Karpas-422 (cell line): Measurements from ENCODE around the gene RASGEF1B. TPM values are rescaled to one million over a fixed set of nuclear protein-coding genes. Genes with fewer than 3 reads are reported as not detected.

Experiments used
- DNase-seq: peaks from one replicate; pipeline ENCODE4 v3.0.0-alpha.2; 2015
- H2AFZ ChIP-seq: fragments of 200-600 bp; sonication (generic); 2 replicates; pipeline ENCODE4 v1.6.1; 2014; ENCODE audit warnings: antibody characterized with exemption, low read length, mixed read lengths
- H3K27ac ChIP-seq: fragments of 200-600 bp; sonication (generic); 2 replicates; pipeline ENCODE4 v1.5.1; 2014; ENCODE audit warnings: mild to moderate bottlenecking, low read length, moderate library complexity
- H3K27me3 ChIP-seq: fragments of 200-600 bp; sonication (generic); 2 replicates; pipeline ENCODE4 v1.6.1; 2014; ENCODE audit warnings: low read length, mixed read lengths
- H3K36me3 ChIP-seq: fragments of 200-600 bp; sonication (generic); 2 replicates; pipeline ENCODE4 v1.6.1; 2014; ENCODE audit warnings: low read length, mixed read lengths; ENCODE audit not compliant: insufficient read depth
- H3K4me1 ChIP-seq: fragments of 200-600 bp; sonication (generic); 2 replicates; pipeline ENCODE4 v1.6.1; 2014; ENCODE audit warnings: mild to moderate bottlenecking, low read length, mixed read lengths
- H3K4me2 ChIP-seq: fragments of 200-600 bp; sonication (generic); 2 replicates; pipeline ENCODE4 v1.6.1; 2014; ENCODE audit warnings: low read length, low read depth, mild to moderate bottlenecking; ENCODE audit not compliant: poor library complexity, severe bottlenecking
- H3K4me3 ChIP-seq: fragments of 200-600 bp; sonication (generic); 2 replicates; pipeline ENCODE4 v1.5.1; 2014; ENCODE audit warnings: mild to moderate bottlenecking, antibody characterized with exemption, low read length, mixed read lengths
- H3K79me2 ChIP-seq: fragments of 200-600 bp; sonication (generic); 2 replicates; pipeline ENCODE4 v1.6.1; 2014; ENCODE audit warnings: mild to moderate bottlenecking, low read length, mixed read lengths
- H3K9ac ChIP-seq: fragments of 200-600 bp; sonication (generic); 2 replicates; pipeline ENCODE4 v1.6.0; 2014; ENCODE audit warnings: low read length
- H3K9me2 ChIP-seq: fragments of 200-600 bp; sonication (generic), shearing (Covaris generic); replicated peaks from 2 replicates; pipeline ENCODE4 v1.6.0; 2014; ENCODE audit warnings: mild to moderate bottlenecking, low read length, moderate library complexity; ENCODE audit not compliant: insufficient read depth
- H3K9me3 ChIP-seq: fragments of 300-700, 200-600 bp; sonication (generic); 2 replicates; pipeline ENCODE4 v1.6.1; 2014; ENCODE audit warnings: low read length, mixed read lengths
- H4K20me1 ChIP-seq: fragments of 200-600 bp; sonication (generic); 2 replicates; pipeline ENCODE4 v1.6.1; 2014; ENCODE audit warnings: mild to moderate bottlenecking, antibody characterized with exemption, low read length, low read depth; ENCODE audit not compliant: insufficient read depth
- total RNA-seq: library from RNA; depleted of rRNA; stranded (reverse); fragments of >200 nt; shearing (Covaris generic); gene quantifications from 2 replicates; pipeline ENCODE4 v1.2.3, GENCODE V29; 2014; ENCODE audit warnings: low replicate concordance; rRNA removed

Gene RASGEF1B
- 1.2 and 1.6 TPM in 2 replicates for total RNA-seq

GRCh38 chr4:81471588-81472280 lies at the start of gene RASGEF1B:
TSS of gene RASGEF1B (minus strand) at chr4:81471907. CDS start at chr4:81459508, 12,399 bp downstream.
- H3K4me2 ChIP-seq: peak within 1 kb of the TSS; percentile 89

DNA sequence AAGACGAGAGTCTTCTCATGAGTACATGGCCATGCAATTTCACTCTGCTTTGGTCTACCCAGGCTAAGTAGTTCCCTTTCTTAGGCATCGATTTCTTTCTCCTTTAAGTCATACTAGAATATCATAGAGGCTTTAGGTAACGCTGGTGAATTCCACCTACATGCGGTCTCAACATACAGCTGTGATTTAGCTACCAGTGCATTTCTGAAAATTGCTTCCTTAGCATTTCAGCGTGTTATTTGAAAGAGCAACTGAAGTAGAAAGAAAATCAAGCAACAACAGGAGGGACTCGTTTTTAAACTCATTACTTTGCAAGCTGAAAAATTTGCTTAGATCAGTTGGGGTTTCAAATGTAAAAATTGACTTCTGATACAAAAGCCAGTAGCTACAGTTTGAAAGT lies 48.1 kb upstream of the RASGEF1B start:
- Histone ChIP-seq H3K4me2 (no peak overlapping the region), H3K9ac (no peak overlapping the region), H4K20me1 (no peaks in the 10 kb centered on the region), H2AFZ (no peak overlapping the region), H3K4me1 (no peaks in the 10 kb centered on the region), H3K9me3 (no peaks in the 10 kb centered on the region), H3K79me2 (no peaks in the 10 kb centered on the region), H3K27me3 (no peaks in the 10 kb centered on the region), H3K4me3 (no peak overlapping the region), H3K27ac (no peak overlapping the region), H3K36me3 (no peaks in the 10 kb centered on the region), H3K9me2 (no peaks in the 10 kb centered on the region)
- no peak for DNase-seq

More at GRCh38 chr4:81471588-81472280, at the start of gene RASGEF1B:
- Histone ChIP-seq H2AFZ (peak within 1 kb of the TSS; percentile 71), H3K9ac (peak within 1 kb of the TSS; percentile 63), H3K9me2 (no peaks in the 10 kb centered on the region), H3K4me1 (peaks cover 27% of the 10 kb centered on the region), H3K27me3 (no peaks in the 10 kb centered on the region), H3K9me3 (no peaks in the 10 kb centered on the region), H3K4me3 (peak within 1 kb of the TSS; percentile 72), H3K36me3 (no peaks in the 10 kb centered on the region), H3K27ac (peak within 1 kb of the TSS; percentile 73), H3K79me2 (no peaks in the 10 kb centered on the region), H4K20me1 (no peaks in the 10 kb centered on the region)
- peak; percentile 88 for DNase-seq

- Histone ChIP-seq H3K9me2 (no peaks in the 10 kb centered on the region), H4K20me1 (no peaks in the 10 kb centered on the region), H3K27me3 (no peaks in the 10 kb centered on the region), H3K27ac (no peak overlapping the region), H3K36me3 (no peaks in the 10 kb centered on the region), H3K9me3 (no peaks in the 10 kb centered on the region), H3K4me1 (no peaks in the 10 kb centered on the region), H3K4me3 (no peak overlapping the region), H3K4me2 (no peak overlapping the region), H3K79me2 (no peaks in the 10 kb centered on the region), H3K9ac (no peak overlapping the region), H2AFZ (no peak overlapping the region)
- no peak for DNase-seq
Observed at GRCh38 chr4:81519427-81519773, 47.7 kb upstream of the RASGEF1B start.

DNA sequence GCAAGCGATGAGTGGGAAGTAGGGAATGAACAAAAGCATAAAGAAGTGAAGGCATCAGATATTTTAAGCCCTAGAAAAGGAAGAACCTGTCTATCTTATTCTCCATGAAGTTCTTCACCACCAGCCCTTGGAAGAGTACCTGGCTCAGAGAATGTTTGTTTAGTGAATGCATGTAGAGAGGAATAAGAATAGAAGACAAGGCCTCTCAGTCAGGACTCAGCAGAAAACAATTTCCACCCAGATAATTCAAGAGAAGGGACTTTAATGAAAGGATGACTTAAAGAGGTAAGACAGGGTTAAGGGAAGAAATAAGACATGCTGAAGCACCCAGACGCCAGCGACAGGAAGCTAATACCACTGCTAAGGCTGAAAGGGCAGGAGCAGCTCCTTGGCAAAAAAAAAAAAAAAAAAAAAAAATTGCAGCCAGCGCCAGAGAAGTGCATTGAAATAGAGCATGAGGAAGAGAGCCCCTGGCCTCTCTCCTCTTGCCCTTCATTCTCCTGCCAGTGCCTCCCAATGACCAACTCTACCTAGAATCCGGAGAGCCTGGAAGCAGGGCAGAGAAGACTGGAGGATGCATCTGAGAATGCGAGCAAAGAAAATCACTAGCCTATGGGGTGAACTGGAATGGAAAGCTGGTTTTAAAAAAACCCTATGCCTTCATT lies 47.2 kb upstream of the RASGEF1B start:
- Histone ChIP-seq H3K4me3 (no peak overlapping the region), H3K9me3 (no peaks in the 10 kb centered on the region), H3K4me1 (no peaks in the 10 kb centered on the region), H3K36me3 (no peaks in the 10 kb centered on the region), H3K9me2 (no peaks in the 10 kb centered on the region), H3K9ac (no peak overlapping the region), H4K20me1 (no peaks in the 10 kb centered on the region), H3K27me3 (no peaks in the 10 kb centered on the region), H3K27ac (no peak overlapping the region), H3K4me2 (no peak overlapping the region), H2AFZ (no peak overlapping the region), H3K79me2 (no peaks in the 10 kb centered on the region)
- DNase-seq: no peak

GRCh38 chr4:81516241-81516640 lies 44.5 kb upstream of the RASGEF1B start:
- no peak overlapping the region for H2AFZ ChIP-seq
- H3K4me3 ChIP-seq: no peak overlapping the region
- no peaks in the 10 kb centered on the region for H3K27me3 ChIP-seq
- no peaks in the 10 kb centered on the region for H3K9me2 ChIP-seq
- H3K36me3 ChIP-seq: no peaks in the 10 kb centered on the region
- no peak for DNase-seq
- no peaks in the 10 kb centered on the region for H3K79me2 ChIP-seq
- H3K4me1 ChIP-seq: no peaks in the 10 kb centered on the region
- H3K27ac ChIP-seq: no peak overlapping the region
- H4K20me1 ChIP-seq: no peaks in the 10 kb centered on the region
- H3K9ac ChIP-seq: no peak overlapping the region
- H3K9me3 ChIP-seq: no peaks in the 10 kb centered on the region
- no peak overlapping the region for H3K4me2 ChIP-seq

GRCh38 chr4:81512757-81513501 lies 41.2 kb upstream of the RASGEF1B start:
- no peaks in the 10 kb centered on the region for H3K36me3 ChIP-seq
- no peak overlapping the region for H3K9ac ChIP-seq
- no peaks in the 10 kb centered on the region for H3K9me2 ChIP-seq
- no peak overlapping the region for H3K4me3 ChIP-seq
- no peak for DNase-seq
- H3K27ac ChIP-seq: no peak overlapping the region
- no peaks in the 10 kb centered on the region for H3K4me1 ChIP-seq
- H3K9me3 ChIP-seq: no peaks in the 10 kb centered on the region
- no peak overlapping the region for H2AFZ ChIP-seq
- no peak overlapping the region for H3K4me2 ChIP-seq
- H3K27me3 ChIP-seq: no peaks in the 10 kb centered on the region
- no peaks in the 10 kb centered on the region for H4K20me1 ChIP-seq
- no peaks in the 10 kb centered on the region for H3K79me2 ChIP-seq

GRCh38 chr4:81512001-81512756 lies 40.5 kb upstream of the RASGEF1B start:
- DNase-seq: no peak
- Histone ChIP-seq H2AFZ (no peak overlapping the region), H3K27me3 (no peaks in the 10 kb centered on the region)

More at GRCh38 chr4:81512001-81512756, 40.5 kb upstream of the RASGEF1B start:
- H3K9me3 ChIP-seq: no peaks in the 10 kb centered on the region
- no peak overlapping the region for H3K4me3 ChIP-seq
- no peaks in the 10 kb centered on the region for H4K20me1 ChIP-seq
- no peak overlapping the region for H3K9ac ChIP-seq
- H3K9me2 ChIP-seq: no peaks in the 10 kb centered on the region
- no peaks in the 10 kb centered on the region for H3K4me1 ChIP-seq
- H3K36me3 ChIP-seq: no peaks in the 10 kb centered on the region
- no peaks in the 10 kb centered on the region for H3K79me2 ChIP-seq
- no peak overlapping the region for H3K4me2 ChIP-seq
- no peak overlapping the region for H3K27ac ChIP-seq
